Activated CD8-positive, alpha-beta memory T cell treated with anti-CD3 and anti-CD28 coated beads for 4 hours (primary cell): ENCODE measurements around the gene KDM3B.
A peak's percentile ranks its signal among the peaks of the same experiment; 100 is the strongest.

ENCODE experiments used
- DNase-seq, 2 donors: peaks; one replicate each; pipeline ENCODE4 v3.0.0-alpha.2; 2020; ENCODE audit warnings: low read depth in 2 of 2

The KDM3B gene

DNA sequence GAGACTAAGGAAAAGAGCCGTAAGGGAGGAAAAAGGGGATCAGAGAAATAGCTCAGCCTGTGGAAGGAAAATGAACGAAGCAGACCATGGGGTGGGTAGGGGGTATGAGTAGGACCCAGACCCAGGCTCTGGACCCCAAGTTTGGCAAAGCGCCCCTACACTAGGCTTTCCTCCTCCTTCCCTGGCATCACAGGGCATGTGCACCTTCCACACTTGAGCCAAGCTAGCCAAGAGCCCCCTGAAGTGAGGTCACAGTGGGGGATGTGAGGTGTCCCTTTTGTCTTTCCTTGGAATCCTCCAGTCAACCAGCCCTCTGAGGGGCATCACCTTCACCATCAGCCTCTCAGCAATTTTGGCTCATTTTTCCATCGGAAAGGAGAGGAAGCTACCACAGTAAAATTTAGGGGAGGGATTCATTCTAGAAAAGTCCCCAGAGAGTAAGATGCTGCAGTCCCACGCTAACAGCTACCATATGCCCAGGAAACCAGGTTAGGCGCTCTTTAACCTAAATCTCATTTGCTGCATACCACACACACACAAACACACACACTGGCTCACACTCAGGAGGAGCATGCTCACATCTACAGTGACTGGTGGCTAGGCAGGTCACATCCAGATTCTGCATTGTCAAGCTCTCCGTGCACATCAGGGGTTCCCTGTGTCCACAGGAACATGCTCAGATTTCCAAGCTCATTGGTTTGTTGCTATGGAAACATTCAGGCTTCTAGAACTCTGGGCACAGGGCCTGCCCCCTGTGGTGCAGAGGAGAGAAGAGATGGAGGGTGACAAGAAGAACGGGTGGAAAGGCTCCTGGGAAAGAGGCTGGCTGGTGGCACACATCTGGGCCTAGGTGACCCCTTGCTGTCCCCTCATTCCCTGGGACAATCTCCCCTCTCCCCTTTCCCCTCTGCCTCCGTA, 96.3 kb downstream of the KDM3B start:
- DNase-seq, result no peak

DNA sequence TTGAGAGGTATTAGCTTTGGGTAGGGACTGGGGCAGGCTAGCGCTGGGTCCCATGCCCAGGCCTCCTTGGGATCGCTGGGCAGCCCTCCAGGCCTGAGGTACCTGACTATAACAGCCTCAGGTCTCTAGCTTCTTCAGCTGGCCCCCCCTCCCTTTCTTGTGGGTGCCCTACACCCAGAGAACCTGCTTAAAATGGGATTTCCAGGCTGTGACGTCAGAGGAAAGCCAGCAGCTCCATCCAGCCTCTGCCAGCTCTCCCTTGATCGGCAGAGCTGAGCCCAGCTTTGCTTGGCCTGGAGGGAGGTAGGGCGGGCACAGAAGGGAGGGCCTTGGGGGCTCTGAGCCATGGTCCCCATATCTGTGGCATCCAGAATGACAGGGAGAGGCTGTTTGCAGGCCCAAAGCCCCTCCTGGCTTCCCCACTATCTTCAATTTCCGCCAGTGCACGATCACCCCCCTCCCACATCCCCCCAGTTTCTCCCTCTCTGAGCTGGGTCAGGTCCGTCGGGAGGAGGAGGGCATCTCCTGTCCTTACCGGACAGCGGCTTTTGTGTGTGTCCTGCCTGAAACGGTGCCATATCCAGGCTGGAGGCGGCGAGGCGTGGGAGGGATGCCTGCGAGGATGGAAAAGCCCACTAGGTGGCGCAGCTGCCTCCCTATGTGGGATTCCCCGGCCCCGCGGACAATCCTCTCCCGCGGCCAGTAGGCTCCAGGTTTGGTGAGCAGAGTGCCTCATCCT, 97.2 kb downstream of the KDM3B start:
- DNase-seq, result peak; percentile 59 to 65

- DNase-seq, result no peak
Measured at GRCh38 chr5:138450971-138451370, 98.5 kb downstream of the KDM3B start.

DNA sequence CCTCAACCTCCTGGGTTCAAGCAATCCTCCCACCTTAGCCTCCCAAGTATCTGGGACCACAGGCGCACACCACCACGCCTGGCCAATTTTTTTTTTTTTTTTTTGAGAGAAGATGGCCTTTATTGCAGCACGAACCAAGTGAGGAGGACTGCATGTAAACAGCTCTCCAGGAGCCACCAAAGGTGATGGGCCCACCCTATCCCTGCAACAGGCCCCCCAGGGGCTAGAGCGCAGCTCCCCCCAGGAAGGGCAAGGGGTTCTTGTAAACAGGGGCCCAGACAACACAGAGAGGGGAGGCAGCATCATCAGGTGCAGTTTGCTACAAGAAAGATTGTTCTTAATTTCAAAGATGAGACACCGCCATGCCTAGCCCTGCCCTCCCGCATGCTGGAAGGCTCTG, 100.2 kb downstream of the KDM3B start:
- DNase-seq, result no peak

GRCh38 chr5:138453590-138453989, 101.1 kb downstream of the KDM3B start:
- DNase-seq, result no peak

- DNase-seq, result no peak
Measured at GRCh38 chr5:138454121-138454520, 101.6 kb downstream of the KDM3B start.

- DNase-seq, result no peak
Measured at GRCh38 chr5:138455232-138455930, 102.9 kb downstream of the KDM3B start.

GRCh38 chr5:138457531-138458275, 105.2 kb downstream of the KDM3B start:
- no peak for DNase-seq

- no peak for DNase-seq
Measured at GRCh38 chr5:138458384-138458783, 105.9 kb downstream of the KDM3B start.

- DNase-seq, result no peak
Measured at GRCh38 chr5:138458856-138459255, 106.4 kb downstream of the KDM3B start.

- peak; percentile 78 to 87 for DNase-seq
Measured at GRCh38 chr5:138459311-138459933, 106.9 kb downstream of the KDM3B start.

GRCh38 chr5:138460032-138460693, 107.7 kb downstream of the KDM3B start:
- DNase-seq, result no peak

GRCh38 chr5:138461343-138462125, 109.0 kb downstream of the KDM3B start:
- DNase-seq, result no peak

DNA sequence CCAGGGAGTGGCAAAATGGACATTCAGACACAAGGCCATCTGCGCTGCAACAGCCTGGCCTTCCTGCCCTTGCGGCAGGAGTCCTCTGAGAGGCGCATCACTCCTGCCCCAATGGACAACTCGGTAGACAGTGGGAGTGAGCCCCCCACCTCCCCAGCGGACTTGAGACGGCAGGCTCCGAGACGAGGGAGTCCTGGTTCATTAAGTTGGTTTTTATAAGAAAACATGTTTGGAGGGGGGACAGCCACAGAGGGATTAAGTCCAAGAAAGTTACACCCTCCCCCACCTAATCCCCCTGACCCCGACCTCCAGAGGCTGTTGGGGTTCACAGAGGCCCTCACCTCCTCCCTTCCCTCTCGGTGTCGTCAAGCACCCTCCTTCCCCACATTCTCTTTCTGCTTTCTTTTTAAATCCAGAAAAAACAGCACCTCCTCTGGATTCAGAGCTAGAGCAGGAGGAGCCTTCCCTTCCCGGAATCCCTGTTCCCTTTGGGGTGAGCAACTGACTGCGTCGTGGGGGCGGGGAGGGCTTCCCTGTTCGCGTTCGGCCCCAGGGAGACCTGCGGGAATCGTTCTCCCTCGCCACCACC, 111.0 kb downstream of the KDM3B start:
- no peak for DNase-seq

- peak; percentile 82 to 86 for DNase-seq
Measured at GRCh38 chr5:138464008-138464387, 111.5 kb downstream of the KDM3B start.

GRCh38 chr5:138464388-138465260, 112.1 kb downstream of the KDM3B start:
- peak; percentile 90 to 94 for DNase-seq

DNA sequence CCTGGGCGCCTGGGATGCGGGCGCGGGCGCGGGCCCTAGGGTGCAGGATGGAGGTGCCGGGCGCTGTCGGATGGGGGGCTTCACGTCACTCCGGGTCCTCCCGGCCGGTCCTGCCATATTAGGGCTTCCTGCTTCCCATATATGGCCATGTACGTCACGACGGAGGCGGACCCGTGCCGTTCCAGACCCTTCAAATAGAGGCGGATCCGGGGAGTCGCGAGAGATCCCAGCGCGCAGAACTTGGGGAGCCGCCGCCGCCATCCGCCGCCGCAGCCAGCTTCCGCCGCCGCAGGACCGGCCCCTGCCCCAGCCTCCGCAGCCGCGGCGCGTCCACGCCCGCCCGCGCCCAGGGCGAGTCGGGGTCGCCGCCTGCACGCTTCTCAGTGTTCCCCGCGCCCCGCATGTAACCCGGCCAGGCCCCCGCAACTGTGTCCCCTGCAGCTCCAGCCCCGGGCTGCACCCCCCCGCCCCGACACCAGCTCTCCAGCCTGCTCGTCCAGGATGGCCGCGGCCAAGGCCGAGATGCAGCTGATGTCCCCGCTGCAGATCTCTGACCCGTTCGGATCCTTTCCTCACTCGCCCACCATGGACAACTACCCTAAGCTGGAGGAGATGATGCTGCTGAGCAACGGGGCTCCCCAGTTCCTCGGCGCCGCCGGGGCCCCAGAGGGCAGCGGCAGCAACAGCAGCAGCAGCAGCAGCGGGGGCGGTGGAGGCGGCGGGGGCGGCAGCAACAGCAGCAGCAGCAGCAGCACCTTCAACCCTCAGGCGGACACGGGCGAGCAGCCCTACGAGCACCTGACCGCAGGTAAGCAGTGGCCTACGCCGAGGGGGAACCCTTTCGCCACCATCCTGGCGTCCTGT, 113.0 kb downstream of the KDM3B start, which contains the start of gene EGR1:
Gene EGR1 (plus strand): TSS at position 219 of the 864 bp plus-strand sequence. CDS start 283 bp downstream, at position 502.
- peak; percentile 91 to 94 for DNase-seq
